GM12878 (cell line): ENCODE measurements around the gene SLC44A4. TPM values are rescaled to one million over a fixed set of nuclear protein-coding genes. Genes with fewer than 3 reads are reported as not detected.

Experiments used
- ATAC-seq: fragments of 200-7000 bp; cut with Tn5 transposase; 3 replicates; pipeline ENCODE4 v1.9.1; 2020; ENCODE audit warnings: mild to moderate bottlenecking, moderate library complexity
- BruUV-seq: library from RNA; stranded (reverse); fragments of 400-500 nt; replicated peaks from 2 replicates; lab custom pipeline; 2021; lab: Mats Ljungman, UMichigan
- CTCF ChIA-PET: fragments of 300-600 bp; sonication (Branson Sonifier 250); formaldehyde crosslinking; extraction: SDS; loops from one replicate; lab custom pipeline; 2021; ENCODE audit warnings: inconsistent platforms; lab: Yijun Ruan, JAX
- POLR2A ChIA-PET: fragments of 350-600 bp; formaldehyde crosslinking; extraction: SDS; loops from one replicate; lab custom pipeline; 2021; ENCODE audit warnings: inconsistent platforms; lab: Charles Lee
- RAD21 ChIA-PET: fragments of 300-600 bp; sonication (Branson Sonifier 250); formaldehyde crosslinking; loops from one replicate; lab custom pipeline; 2023; ENCODE audit warnings: antibody characterized with exemption; ENCODE audit not compliant: unreplicated experiment; lab: Charles Lee
- SMC1A ChIA-PET: fragments of 300-600 bp; sonication (Branson Sonifier 250); formaldehyde crosslinking; loops from one replicate; lab custom pipeline; 2023; ENCODE audit not compliant: unreplicated experiment, uncharacterized antibody; lab: Charles Lee
- DNase-seq: peaks from one replicate; pipeline ENCODE4 v3.0.0-alpha.2; 2011; ENCODE audit warnings: low read depth, low spot score
- FAIRE-seq: peaks from 3 replicates; lab custom pipeline; 2011; peaks lifted over from hg19 to GRCh38; lab: Jason Lieb, UNC
- H2AFZ ChIP-seq: 2 replicates; pipeline ENCODE4 v1.6.0; 2011; ENCODE audit warnings: low read depth, low read length, control low read depth; ENCODE audit not compliant: control insufficient read depth
- H3K27ac ChIP-seq: 2 replicates; pipeline ENCODE4 v1.5.1; 2011; ENCODE audit warnings: control low read depth; ENCODE audit not compliant: control insufficient read depth, insufficient read depth
- H3K27me3 ChIP-seq, 2 experiments: replicated peaks in 1 of 2; 2 replicates each; pipeline versions ENCODE4 v1.6.0 to v1.6.1; 2011; ENCODE audit warnings: low read length in 1 of 2; ENCODE audit not compliant: control insufficient read depth in 2 of 2, insufficient read depth in 2 of 2
- H3K36me3 ChIP-seq, 2 experiments: 2 replicates each; pipeline ENCODE4 v1.5.1; 2011; ENCODE audit warnings: low read length in 1 of 2; ENCODE audit not compliant: control insufficient read depth in 2 of 2, insufficient read depth in 2 of 2
- H3K4me1 ChIP-seq: 2 replicates; pipeline ENCODE4 v1.6.1; 2011; ENCODE audit warnings: mild to moderate bottlenecking, low read length, moderate library complexity, mixed read lengths; ENCODE audit not compliant: control insufficient read depth, insufficient read depth
- H3K4me2 ChIP-seq: 2 replicates; pipeline ENCODE4 v1.6.0; 2011; ENCODE audit warnings: control low read depth; ENCODE audit not compliant: control insufficient read depth, insufficient read depth
- H3K4me3 ChIP-seq: fragments of 200-600 bp; sonication (generic); 2 replicates; pipeline ENCODE4 v1.5.1; 2016
- H3K79me2 ChIP-seq: 2 replicates; pipeline ENCODE4 v1.6.0; 2011; ENCODE audit warnings: low read length; ENCODE audit not compliant: control insufficient read depth, insufficient read depth
- H3K9ac ChIP-seq: 2 replicates; pipeline ENCODE4 v1.8.0; 2011; ENCODE audit warnings: low read length, control low read depth, mixed read lengths; ENCODE audit not compliant: control insufficient read depth, insufficient read depth
- H3K9me3 ChIP-seq: replicated peaks from 3 replicates; pipeline ENCODE4 v1.5.1; 2011; ENCODE audit warnings: mild to moderate bottlenecking, low read length; ENCODE audit not compliant: control insufficient read depth, insufficient read depth
- H4K20me1 ChIP-seq: 2 replicates; pipeline ENCODE4 v1.6.0; 2011; ENCODE audit not compliant: control insufficient read depth, insufficient read depth
- ATF7 ChIP-seq: fragments of 450-650 bp; IDR thresholded peaks from 2 replicates; pipeline ENCODE4 v1.6.1; 2016; ENCODE audit warnings: low read depth, mild to moderate bottlenecking
- EGR1 ChIP-seq, 2 experiments: IDR thresholded peaks; 1 replicate in 1 of 2; 2 replicates in 1 of 2; pipeline ENCODE4 v1.6.1; 2011 to 2012; ENCODE audit warnings: low read depth in 2 of 2, low read length in 2 of 2, borderline replicate concordance in 1 of 2, mild to moderate bottlenecking in 1 of 2, moderate library complexity in 1 of 2
- ESRRA ChIP-seq: IDR thresholded peaks from 2 replicates; pipeline ENCODE4 v1.6.1; 2012; ENCODE audit warnings: mild to moderate bottlenecking, low read length, improper control_type of control experiment
- IRF4 ChIP-seq: IDR thresholded peaks from 2 replicates; pipeline ENCODE4 v1.6.1; 2011; ENCODE audit warnings: low read depth, low read length
- KAT2A ChIP-seq: conservative IDR thresholded peaks from 2 replicates; pipeline ENCODE4 v1.6.1; 2011; ENCODE audit warnings: low read depth, low read length; ENCODE audit not compliant: control insufficient read depth
- MYC ChIP-seq: IDR thresholded peaks from 2 replicates; pipeline ENCODE4 v1.6.1; 2011; ENCODE audit warnings: mild to moderate bottlenecking, low read length, moderate library complexity, inconsistent platforms; ENCODE audit not compliant: insufficient read depth, insufficient replicate concordance, insufficient read length, severe bottlenecking
- NFIC ChIP-seq: IDR thresholded peaks from 2 replicates; pipeline ENCODE4 v1.6.1; 2012; ENCODE audit warnings: low read depth, mild to moderate bottlenecking, inconsistent platforms, low read length, moderate library complexity
- NR2C2 ChIP-seq: IDR thresholded peaks from 2 replicates; pipeline ENCODE4 v1.6.1; 2011; ENCODE audit warnings: borderline replicate concordance, low read depth; ENCODE audit not compliant: control insufficient read depth, insufficient read length
- NRF1 ChIP-seq: conservative IDR thresholded peaks from 2 replicates; pipeline ENCODE4 v1.6.1; 2011; ENCODE audit warnings: mild to moderate bottlenecking, low read depth, low read length, improper control_type of control experiment
- RUNX3 ChIP-seq: IDR thresholded peaks from 2 replicates; pipeline ENCODE4 v1.6.1; 2012; ENCODE audit warnings: low read length, inconsistent platforms
- SIN3A ChIP-seq: IDR thresholded peaks from 2 replicates; pipeline ENCODE4 v1.6.1; 2012; ENCODE audit warnings: low read depth, low read length, improper control_type of control experiment
- SRF ChIP-seq, 2 experiments: IDR thresholded peaks; 2 replicates each; pipeline ENCODE4 v1.6.1; 2011; ENCODE audit warnings: low read depth in 2 of 2, low read length in 2 of 2, mild to moderate bottlenecking in 1 of 2, moderate library complexity in 1 of 2
- ZBTB33 ChIP-seq: fragments of 450-650 bp; IDR thresholded peaks from 2 replicates; pipeline ENCODE4 v1.6.1; 2017; ENCODE audit warnings: mild to moderate bottlenecking
- ZNF217 ChIP-seq: fragments of 450-650 bp; IDR thresholded peaks from 2 replicates; pipeline ENCODE4 v1.6.1; 2017; ENCODE audit warnings: antibody characterized with exemption, mild to moderate bottlenecking
- WGBS: methylation state at CpG from one replicate; pipeline ENCODE4 v1.1.6; 2016; ENCODE audit warnings: low lambda C conversion rate; ENCODE audit not compliant: insufficient replicate concordance, insufficient coverage; ENCODE audit errors: missing lambda C conversion rate; 5-methylcytosine and 5-hydroxymethylcytosine counted together
- in situ Hi-C: fragments of 300-500 bp; cut with MboI; formaldehyde crosslinking; loops from 9 replicates; pipeline ENCODE4 v1.14.3; 2018; ENCODE audit warnings: mixed read lengths
- intact Hi-C: fragments of 100-400 bp; cut with micrococcal nuclease; formaldehyde crosslinking; loops from one replicate; pipeline ENCODE4 v1.14.2; 2022; ENCODE audit not compliant: unreplicated experiment
- polyA plus RNA-seq, 11 experiments: library from polyadenylated mRNA; depleted of rRNA in 4 of 11; unstranded in 6 of 11; stranded (reverse) in 5 of 11; fragments of >200 nt; fragmentation: Nextera tagmentation in 4 of 11; fragmentation: Illumina TruSeq in 1 of 11; extraction: Ambion mirVana in 4 of 11; extraction: Trizol in 1 of 11; gene quantifications; 1 replicate in 1 of 11; 2 replicates in 10 of 11; pipeline versions ENCODE4 v1.2.1 to v1.2.3, GENCODE V29; 2011 to 2016; ENCODE audit warnings: inconsistent platforms in 2 of 11, missing spikeins in 2 of 11, low read depth in 1 of 11
- total RNA-seq, 4 experiments: library from RNA; depleted of rRNA in 3 of 4; stranded (reverse); fragments of >200 nt in 3 of 4; fragmentation: Illumina TruSeq in 1 of 4; extraction: Trizol in 1 of 4; gene quantifications; 2 replicates each; pipeline versions ENCODE4 v1.2.1 to v1.2.3, GENCODE V29; 2013 to 2021
- TF ChIP-seq, protein P1 (sequence below): fragments of 450-650 bp; IDR thresholded peaks from 2 replicates; pipeline ENCODE4 v1.6.1; 2017; ENCODE audit warnings: mild to moderate bottlenecking, moderate library complexity

SLC44A4 gene
- total and polyA plus RNA-seq, 10 of the 15 experiments (the other 5 are each of a cell fraction or from before 2014, with no cell fraction given), result 0.04 to 0.24 (median 0.15) TPM; not detected in 3

DNA sequence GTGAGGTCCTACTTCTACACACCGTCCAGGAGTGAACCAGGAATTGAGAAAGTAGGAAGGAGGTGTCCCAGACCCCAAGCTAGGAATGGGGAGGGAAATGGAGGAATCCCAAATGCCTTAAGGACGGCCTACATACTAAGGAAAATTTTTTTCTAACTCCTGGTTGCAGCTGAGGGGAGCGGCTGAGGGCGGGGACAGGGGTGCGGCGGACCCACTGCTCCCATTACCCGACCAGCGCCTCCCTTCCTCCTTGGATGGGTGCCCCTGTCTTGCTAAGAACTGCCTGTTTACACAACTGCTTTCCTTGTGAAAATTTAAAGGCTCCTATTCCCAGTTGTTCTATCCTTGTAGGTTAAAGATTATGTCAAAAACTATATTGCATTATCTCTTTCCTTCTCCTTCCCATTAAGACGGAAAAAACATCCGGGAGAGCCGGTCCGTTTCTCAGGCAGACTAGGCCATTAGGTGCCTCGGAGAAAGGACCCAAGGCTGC is 52.0 kb downstream of the SLC44A4 start:
- H3K4me2 ChIP-seq, result peak overlapping the region; percentile 86
- peaks cover 12% of the 10 kb centered on the region for H3K4me1 ChIP-seq
- CTCF ChIA-PET, result interaction anchor here (0.6 to 2.6 kb wide), 15 partner anchors 13 to 285 kb away, joined by 3 to 13 read pairs (median 5); partner anchors contain the start of genes ATP6V1G2, CLIC1, DDAH2 and DDX39B
- SMC1A ChIA-PET, result interaction anchor here (0.8 to 2.8 kb wide), 14 partner anchors 12 to 350 kb away, joined by 3 to 22 read pairs (median 5); partner anchors contain the start of genes ABHD16A, ATP6V1G2, CLIC1 and HSPA1A
- RAD21 ChIA-PET, result interaction anchor here (0.8 to 2.4 kb wide), 19 partner anchors 9 to 332 kb away, joined by 3 to 53 read pairs (median 5); partner anchors contain the start of genes CLIC1, DDAH2, HSPA1A and HSPA1L
- peak overlapping the region; percentile 78 for H3K4me3 ChIP-seq
- TSS peak; percentile 99 for BruUV-seq
- in situ Hi-C loops, result no loop called here
- 1% methylated on average over 13 of the region's 13 CpGs for WGBS
- peaks cover 28% of the 10 kb centered on the region for H3K79me2 ChIP-seq
- H2AFZ ChIP-seq, result peak overlapping the region; percentile 88
- peak overlapping the region; percentile 87 for H3K27ac ChIP-seq
- FAIRE-seq, result no peak
- peak overlapping the region; percentile 83 for H3K9ac ChIP-seq
- intact Hi-C loops, result loop anchor here (2.0 to 10.0 kb wide), 3 partner anchors 52 to 98 kb away; partner anchors contain the start of genes DDAH2 and VWA7
- no peaks in the 10 kb centered on the region for H3K27me3 ChIP-seq
- peak; percentile 39 for ATAC-seq
- DNase-seq, result no peak
- H3K36me3 ChIP-seq, result no peaks in the 10 kb centered on the region
- no peaks in the 10 kb centered on the region for H4K20me1 ChIP-seq
- POLR2A ChIA-PET, result interaction anchor here (0.7 to 11.3 kb wide), 24 partner anchors 9 to 366 kb away, joined by 3 to 158 read pairs (median 4); partner anchors contain the start of genes ABHD16A, BAG6, CLIC1 and GPSM3
- no peaks in the 10 kb centered on the region for H3K9me3 ChIP-seq
- TF ChIP-seq ATF7 (peak; percentile 33; the same call in 1 of the 2 replicates), KAT2A (no peak), MYC (no peak), ZNF217 (no peak), NR2C2 (no peak), NFIC (no peak), RUNX3 (no peak), ZBTB33 (no peak), EGR1 (IDR thresholded peaks at IDR 0.05; ENCODE audit: borderline replicate concordance in 1 of 2, low read depth in 2 of 2, low read length in 2 of 2) (no peak), IRF4 (no peak), ESRRA (no peak), SRF (IDR thresholded peaks at IDR 0.05; ENCODE audit: low read depth in 2 of 2, low read length in 2 of 2) (no peak), SIN3A (no peak), NRF1 (no peak)
- TF ChIP-seq, protein P1, sequence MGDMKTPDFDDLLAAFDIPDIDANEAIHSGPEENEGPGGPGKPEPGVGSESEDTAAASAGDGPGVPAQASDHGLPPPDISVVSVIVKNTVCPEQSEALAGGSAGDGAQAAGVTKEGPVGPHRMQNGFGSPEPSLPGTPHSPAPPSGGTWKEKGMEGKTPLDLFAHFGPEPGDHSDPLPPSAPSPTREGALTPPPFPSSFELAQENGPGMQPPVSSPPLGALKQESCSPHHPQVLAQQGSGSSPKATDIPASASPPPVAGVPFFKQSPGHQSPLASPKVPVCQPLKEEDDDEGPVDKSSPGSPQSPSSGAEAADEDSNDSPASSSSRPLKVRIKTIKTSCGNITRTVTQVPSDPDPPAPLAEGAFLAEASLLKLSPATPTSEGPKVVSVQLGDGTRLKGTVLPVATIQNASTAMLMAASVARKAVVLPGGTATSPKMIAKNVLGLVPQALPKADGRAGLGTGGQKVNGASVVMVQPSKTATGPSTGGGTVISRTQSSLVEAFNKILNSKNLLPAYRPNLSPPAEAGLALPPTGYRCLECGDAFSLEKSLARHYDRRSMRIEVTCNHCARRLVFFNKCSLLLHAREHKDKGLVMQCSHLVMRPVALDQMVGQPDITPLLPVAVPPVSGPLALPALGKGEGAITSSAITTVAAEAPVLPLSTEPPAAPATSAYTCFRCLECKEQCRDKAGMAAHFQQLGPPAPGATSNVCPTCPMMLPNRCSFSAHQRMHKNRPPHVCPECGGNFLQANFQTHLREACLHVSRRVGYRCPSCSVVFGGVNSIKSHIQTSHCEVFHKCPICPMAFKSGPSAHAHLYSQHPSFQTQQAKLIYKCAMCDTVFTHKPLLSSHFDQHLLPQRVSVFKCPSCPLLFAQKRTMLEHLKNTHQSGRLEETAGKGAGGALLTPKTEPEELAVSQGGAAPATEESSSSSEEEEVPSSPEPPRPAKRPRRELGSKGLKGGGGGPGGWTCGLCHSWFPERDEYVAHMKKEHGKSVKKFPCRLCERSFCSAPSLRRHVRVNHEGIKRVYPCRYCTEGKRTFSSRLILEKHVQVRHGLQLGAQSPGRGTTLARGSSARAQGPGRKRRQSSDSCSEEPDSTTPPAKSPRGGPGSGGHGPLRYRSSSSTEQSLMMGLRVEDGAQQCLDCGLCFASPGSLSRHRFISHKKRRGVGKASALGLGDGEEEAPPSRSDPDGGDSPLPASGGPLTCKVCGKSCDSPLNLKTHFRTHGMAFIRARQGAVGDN, result no peak
